KOPT-K1 (cell line): ENCODE results near the gene SNAPC2.
A peak's percentile ranks its signal among the peaks of the same experiment; 100 is the strongest.

Experiments
- H3K27ac ChIP-seq: fragments of 200-600 bp; sonication (generic); 2 replicates; pipeline ENCODE4 v1.5.1; 2016; ENCODE audit warnings: antibody characterized with exemption, mild to moderate bottlenecking, low read depth, low read length; ENCODE audit not compliant: poor library complexity, severe bottlenecking
- H3K36me3 ChIP-seq: fragments of 200-600 bp; sonication (generic); 2 replicates; pipeline ENCODE4 v1.5.1; 2017; ENCODE audit warnings: antibody characterized with exemption, mild to moderate bottlenecking, low read length, moderate library complexity; ENCODE audit not compliant: insufficient read depth
- H3K9me3 ChIP-seq: fragments of 200-600 bp; sonication (generic); 2 replicates; pipeline ENCODE4 v1.5.1; 2017; ENCODE audit warnings: antibody characterized with exemption, low read length, mild to moderate bottlenecking; ENCODE audit not compliant: insufficient read depth, poor library complexity, severe bottlenecking

SNAPC2 gene

GRCh38 chr19:7902796-7903243 lies 17.3 kb upstream of the SNAPC2 start:
- Histone ChIP-seq H3K36me3 (peaks cover 12% of the 10 kb centered on the region), H3K9me3 (no peaks in the 10 kb centered on the region), H3K27ac (peak overlapping the region; percentile 68)

GRCh38 chr19:7903244-7904073 lies 16.7 kb upstream of the SNAPC2 start, which contains the start of gene MAP2K7:
TSS of gene MAP2K7 (plus strand) at chr19:7903877. CDS start at chr19:7903945, 68 bp downstream.
- Histone ChIP-seq H3K27ac (peak within 1 kb of the TSS; percentile 69), H3K9me3 (no peaks in the 10 kb centered on the region), H3K36me3 (peaks cover 12% of the 10 kb centered on the region)

- Histone ChIP-seq H3K27ac (peak overlapping the region; percentile 69), H3K9me3 (no peaks in the 10 kb centered on the region), H3K36me3 (peaks cover 12% of the 10 kb centered on the region)
Measured at GRCh38 chr19:7904074-7905020, 15.8 kb upstream of the SNAPC2 start.

- Histone ChIP-seq H3K27ac (no peak overlapping the region), H3K9me3 (no peaks in the 10 kb centered on the region), H3K36me3 (peaks cover 16% of the 10 kb centered on the region)
Measured at GRCh38 chr19:7905268-7905667, 14.9 kb upstream of the SNAPC2 start.

- H3K27ac ChIP-seq: no peak overlapping the region
- H3K36me3 ChIP-seq: peaks cover 22% of the 10 kb centered on the region
- H3K9me3 ChIP-seq: no peaks in the 10 kb centered on the region
Measured at GRCh38 chr19:7905859-7906258, 14.3 kb upstream of the SNAPC2 start.

GRCh38 chr19:7907122-7907521 lies 13.0 kb upstream of the SNAPC2 start:
- H3K9me3 ChIP-seq: no peaks in the 10 kb centered on the region
- peaks cover 35% of the 10 kb centered on the region for H3K36me3 ChIP-seq
- no peak overlapping the region for H3K27ac ChIP-seq

GRCh38 chr19:7907544-7907943 lies 12.6 kb upstream of the SNAPC2 start:
- Histone ChIP-seq H3K9me3 (no peaks in the 10 kb centered on the region), H3K27ac (no peak overlapping the region), H3K36me3 (peaks cover 37% of the 10 kb centered on the region)

- Histone ChIP-seq H3K9me3 (no peaks in the 10 kb centered on the region), H3K27ac (no peak overlapping the region), H3K36me3 (peaks cover 44% of the 10 kb centered on the region)
Measured at GRCh38 chr19:7908078-7908699, 11.9 kb upstream of the SNAPC2 start.

- Histone ChIP-seq H3K9me3 (no peaks in the 10 kb centered on the region), H3K27ac (no peak overlapping the region), H3K36me3 (peaks cover 45% of the 10 kb centered on the region)
Measured at GRCh38 chr19:7908742-7909461, 11.2 kb upstream of the SNAPC2 start.

- Histone ChIP-seq H3K9me3 (no peaks in the 10 kb centered on the region), H3K36me3 (peaks cover 45% of the 10 kb centered on the region), H3K27ac (no peak overlapping the region)
Measured at GRCh38 chr19:7909471-7910067, 10.6 kb upstream of the SNAPC2 start.

GRCh38 chr19:7910321-7911161 lies 9.6 kb upstream of the SNAPC2 start:
- H3K27ac ChIP-seq: no peak overlapping the region
- no peaks in the 10 kb centered on the region for H3K9me3 ChIP-seq
- peaks cover 45% of the 10 kb centered on the region for H3K36me3 ChIP-seq

- peaks cover 34% of the 10 kb centered on the region; the same call in 1 of the 2 replicates for H3K36me3 ChIP-seq
- no peak overlapping the region for H3K27ac ChIP-seq
- H3K9me3 ChIP-seq: no peaks in the 10 kb centered on the region
Measured at GRCh38 chr19:7911508-7912143, 8.5 kb upstream of the SNAPC2 start.

GRCh38 chr19:7912144-7912696 lies 7.9 kb upstream of the SNAPC2 start:
- Histone ChIP-seq H3K9me3 (no peaks in the 10 kb centered on the region), H3K36me3 (peaks cover 34% of the 10 kb centered on the region; the same call in 1 of the 2 replicates), H3K27ac (no peak overlapping the region)
